Neural crest cell (in vitro differentiated cells): ENCODE measurements around the gene LAMC1. TPM values are rescaled to one million over a fixed set of nuclear protein-coding genes. Genes with fewer than 3 reads are reported as not detected.

Experiments
- DNase-seq: peaks from one replicate; pipeline ENCODE4 v3.0.0; 2021; ENCODE audit warnings: low read depth, mixed read lengths, low spot score
- H3K27ac Mint-ChIP-seq: one replicate; pipeline ENCODE4 v1.8.0; 2021; ENCODE audit warnings: mild to moderate bottlenecking, mixed read lengths; ENCODE audit not compliant: unreplicated experiment
- H3K27me3 Mint-ChIP-seq: 2 replicates; pipeline ENCODE4 v1.8.0; 2021; ENCODE audit warnings: low read depth, mild to moderate bottlenecking, mixed read lengths
- H3K36me3 Mint-ChIP-seq: 2 replicates; pipeline ENCODE4 v1.8.0; 2021; ENCODE audit warnings: low read depth, mild to moderate bottlenecking, mixed read lengths
- H3K4me1 Mint-ChIP-seq: 2 replicates; pipeline ENCODE4 v1.8.0; 2021; ENCODE audit warnings: mixed read lengths
- H3K4me3 Mint-ChIP-seq: one replicate; pipeline ENCODE4 v1.8.0; 2021; ENCODE audit warnings: mild to moderate bottlenecking, mixed read lengths
- H3K9me3 Mint-ChIP-seq: 2 replicates; pipeline ENCODE4 v1.8.0; 2021; ENCODE audit warnings: mixed read lengths
- CTCF ChIP-seq: fragments of 200-600 bp; sonication (generic); conservative IDR thresholded peaks from 2 replicates; pipeline ENCODE4 v1.5.0; 2021; ENCODE audit warnings: antibody characterized with exemption, mild to moderate bottlenecking
- total RNA-seq: library from RNA; stranded (reverse); gene quantifications from 2 replicates; pipeline ENCODE4 v1.2.1, GENCODE V29; 2021

The LAMC1 gene
- total RNA-seq, 1 donor from 2014 or later: 82.0 TPM

- no peaks in the 10 kb centered on the region for H3K4me1 Mint-ChIP-seq
- no peak for DNase-seq
- no peak for TF ChIP-seq CTCF
- peaks cover 2% of the 10 kb centered on the region for H3K27me3 Mint-ChIP-seq
- H3K27ac Mint-ChIP-seq: no peak overlapping the region
- H3K36me3 Mint-ChIP-seq: no peaks in the 10 kb centered on the region
- H3K9me3 Mint-ChIP-seq: peaks cover 7% of the 10 kb centered on the region
- H3K4me3 Mint-ChIP-seq: no peak overlapping the region
Observed at GRCh38 chr1:183002797-183003196, 20.4 kb upstream of the LAMC1 start.

GRCh38 chr1:183003203-183003602 is 20.0 kb upstream of the LAMC1 start:
- Mint-ChIP-seq H3K27ac (no peak overlapping the region), H3K9me3 (peaks cover 7% of the 10 kb centered on the region), H3K36me3 (no peaks in the 10 kb centered on the region), H3K27me3 (peaks cover 2% of the 10 kb centered on the region), H3K4me3 (no peak overlapping the region), H3K4me1 (no peaks in the 10 kb centered on the region)
- TF ChIP-seq CTCF: no peak
- DNase-seq: no peak

- Mint-ChIP-seq H3K4me3 (no peak overlapping the region), H3K27ac (no peak overlapping the region), H3K36me3 (no peaks in the 10 kb centered on the region), H3K4me1 (no peaks in the 10 kb centered on the region), H3K27me3 (peaks cover 2% of the 10 kb centered on the region), H3K9me3 (peaks cover 7% of the 10 kb centered on the region)
- TF ChIP-seq CTCF: no peak
- DNase-seq: no peak
Observed at GRCh38 chr1:183004141-183004540, 19.1 kb upstream of the LAMC1 start.

GRCh38 chr1:183011859-183012258 is 11.4 kb upstream of the LAMC1 start:
- TF ChIP-seq CTCF: no peak
- Mint-ChIP-seq H3K9me3 (peaks cover 5% of the 10 kb centered on the region), H3K4me1 (peaks cover 7% of the 10 kb centered on the region), H3K27me3 (no peaks in the 10 kb centered on the region), H3K36me3 (no peaks in the 10 kb centered on the region), H3K27ac (no peak overlapping the region), H3K4me3 (no peak overlapping the region)
- no peak for DNase-seq

- no peaks in the 10 kb centered on the region for H3K27me3 Mint-ChIP-seq
- H3K4me3 Mint-ChIP-seq: no peak overlapping the region
- H3K4me1 Mint-ChIP-seq: peaks cover 7% of the 10 kb centered on the region
- TF ChIP-seq CTCF: no peak
- DNase-seq: no peak
- H3K36me3 Mint-ChIP-seq: no peaks in the 10 kb centered on the region
- peaks cover 5% of the 10 kb centered on the region for H3K9me3 Mint-ChIP-seq
- no peak overlapping the region for H3K27ac Mint-ChIP-seq
Observed at GRCh38 chr1:183012301-183012994, 10.8 kb upstream of the LAMC1 start.
